ENCODE results near the gene THADA.

THADA gene

DNA sequence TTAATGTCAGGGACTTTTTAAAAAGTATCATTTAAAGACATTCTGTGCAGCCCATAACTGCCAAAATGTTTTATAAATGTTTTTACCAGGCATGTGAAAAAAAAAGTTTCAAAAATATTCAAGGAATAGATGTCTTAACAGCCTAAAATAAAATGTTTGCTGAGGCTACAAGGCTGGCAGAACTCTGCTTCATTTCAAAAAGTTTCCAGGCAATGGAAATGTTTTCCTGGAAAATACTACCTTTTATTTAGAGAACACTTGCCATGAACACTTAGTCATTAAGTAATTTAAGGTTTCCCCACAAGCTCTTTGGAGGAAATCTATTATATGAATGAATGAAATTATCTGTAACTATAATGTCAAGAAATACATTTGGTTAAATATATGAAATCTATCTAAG, 68.8 kb downstream of the THADA start:
- TF ChIP-seq, protein P1, sequence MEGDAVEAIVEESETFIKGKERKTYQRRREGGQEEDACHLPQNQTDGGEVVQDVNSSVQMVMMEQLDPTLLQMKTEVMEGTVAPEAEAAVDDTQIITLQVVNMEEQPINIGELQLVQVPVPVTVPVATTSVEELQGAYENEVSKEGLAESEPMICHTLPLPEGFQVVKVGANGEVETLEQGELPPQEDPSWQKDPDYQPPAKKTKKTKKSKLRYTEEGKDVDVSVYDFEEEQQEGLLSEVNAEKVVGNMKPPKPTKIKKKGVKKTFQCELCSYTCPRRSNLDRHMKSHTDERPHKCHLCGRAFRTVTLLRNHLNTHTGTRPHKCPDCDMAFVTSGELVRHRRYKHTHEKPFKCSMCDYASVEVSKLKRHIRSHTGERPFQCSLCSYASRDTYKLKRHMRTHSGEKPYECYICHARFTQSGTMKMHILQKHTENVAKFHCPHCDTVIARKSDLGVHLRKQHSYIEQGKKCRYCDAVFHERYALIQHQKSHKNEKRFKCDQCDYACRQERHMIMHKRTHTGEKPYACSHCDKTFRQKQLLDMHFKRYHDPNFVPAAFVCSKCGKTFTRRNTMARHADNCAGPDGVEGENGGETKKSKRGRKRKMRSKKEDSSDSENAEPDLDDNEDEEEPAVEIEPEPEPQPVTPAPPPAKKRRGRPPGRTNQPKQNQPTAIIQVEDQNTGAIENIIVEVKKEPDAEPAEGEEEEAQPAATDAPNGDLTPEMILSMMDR (IDR thresholded peaks at IDR 0.05): no peak

DNA sequence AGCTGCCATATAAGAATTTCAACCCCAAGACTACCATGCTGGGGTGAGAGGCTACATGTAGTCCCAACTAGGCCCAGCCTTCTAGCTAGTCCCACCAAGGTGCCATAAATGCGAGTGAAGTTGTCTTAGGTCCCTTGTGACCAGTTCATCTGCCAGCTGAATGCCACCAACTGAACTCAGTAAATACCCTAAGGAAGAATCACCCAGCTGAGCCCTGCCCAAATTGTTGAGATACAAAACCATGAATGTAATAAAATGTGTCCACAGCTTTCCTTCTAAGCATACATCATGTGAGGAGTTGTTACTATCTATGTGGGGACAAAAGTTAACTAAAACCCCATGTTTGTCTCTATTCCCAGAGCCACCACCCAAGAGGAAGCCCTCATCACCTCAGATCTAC, 70.3 kb downstream of the THADA start:
- TF ChIP-seq, protein P1 (IDR thresholded peaks at IDR 0.05): no peak

DNA sequence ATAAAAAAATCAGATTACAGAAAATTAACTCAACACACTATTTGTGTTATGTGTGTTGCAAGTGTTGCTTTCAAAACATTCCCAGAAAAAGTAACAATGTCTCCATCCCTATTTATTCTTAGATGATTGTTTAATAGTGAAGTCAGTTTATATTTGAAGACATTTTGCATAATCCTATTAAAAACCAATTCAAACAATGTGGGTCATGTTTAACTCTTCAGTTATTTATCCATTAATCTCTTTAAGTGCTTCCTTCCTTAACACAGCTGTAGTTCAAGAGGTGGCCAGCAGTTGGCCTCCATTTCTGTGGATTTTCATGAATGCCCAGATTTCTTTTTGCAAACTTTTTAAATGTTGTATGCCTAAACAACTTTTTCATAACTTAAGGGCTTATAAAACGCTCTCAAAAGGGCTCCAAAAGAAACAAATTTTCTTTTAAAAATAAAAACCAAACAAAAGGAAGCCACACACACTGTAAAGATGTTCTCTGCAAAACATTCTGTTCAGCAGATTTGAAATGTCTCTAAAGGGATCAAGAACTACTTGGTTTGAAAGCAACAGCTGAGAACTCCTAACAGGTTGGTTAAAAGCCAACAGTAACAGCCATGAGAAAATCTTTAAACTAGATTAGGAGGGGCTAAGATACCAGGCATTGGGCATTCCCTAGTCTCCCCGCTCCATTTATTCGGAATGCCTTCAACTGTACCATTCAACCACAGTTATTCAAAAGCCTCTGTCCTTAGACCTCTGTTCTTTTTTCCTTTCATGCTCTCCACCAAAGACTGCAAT, 71.5 kb downstream of the THADA start:
- TF ChIP-seq, protein P1 (IDR thresholded peaks at IDR 0.05): peak; percentile 33; the same call in 1 of the 2 replicates

DNA sequence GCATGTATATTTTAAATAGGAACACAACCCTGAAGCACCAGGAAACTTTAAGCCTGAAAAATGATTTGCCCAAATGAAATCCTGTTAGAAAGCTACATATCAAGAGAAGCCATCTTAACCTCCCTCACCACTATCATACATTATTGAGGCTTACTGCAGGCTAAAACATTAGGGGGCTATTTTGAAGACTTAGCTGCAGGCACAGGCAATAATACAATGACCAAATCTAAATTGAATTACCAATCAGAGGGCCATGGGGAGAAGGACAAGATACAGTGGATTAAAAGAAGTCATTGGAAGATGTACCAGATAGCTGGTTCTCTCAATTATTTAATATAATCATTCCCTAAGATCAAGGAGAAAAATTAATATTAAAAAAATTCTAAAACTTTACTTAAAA, 73.7 kb downstream of the THADA start:
- TF ChIP-seq, protein P1 (IDR thresholded peaks at IDR 0.05): no peak

DNA sequence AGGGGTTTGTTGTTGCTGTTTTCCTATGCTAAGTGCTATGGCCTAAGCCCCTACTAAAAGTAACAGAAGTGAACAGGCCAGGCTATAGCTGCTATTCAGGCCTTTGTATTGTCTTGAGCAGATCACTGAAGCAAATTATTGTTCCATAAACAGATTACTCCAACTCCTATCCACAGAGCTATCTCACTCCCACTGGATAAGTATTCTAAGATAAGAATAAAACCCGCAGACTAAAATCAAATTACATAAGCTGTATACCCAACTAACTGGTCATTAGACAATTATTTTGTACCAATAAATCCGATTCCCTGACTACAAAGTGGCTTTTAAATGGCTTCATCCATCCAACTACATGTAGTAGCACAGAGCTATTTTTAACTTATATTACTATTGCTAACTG, 74.3 kb downstream of the THADA start:
- TF ChIP-seq, protein P1 (IDR thresholded peaks at IDR 0.05): no peak

DNA sequence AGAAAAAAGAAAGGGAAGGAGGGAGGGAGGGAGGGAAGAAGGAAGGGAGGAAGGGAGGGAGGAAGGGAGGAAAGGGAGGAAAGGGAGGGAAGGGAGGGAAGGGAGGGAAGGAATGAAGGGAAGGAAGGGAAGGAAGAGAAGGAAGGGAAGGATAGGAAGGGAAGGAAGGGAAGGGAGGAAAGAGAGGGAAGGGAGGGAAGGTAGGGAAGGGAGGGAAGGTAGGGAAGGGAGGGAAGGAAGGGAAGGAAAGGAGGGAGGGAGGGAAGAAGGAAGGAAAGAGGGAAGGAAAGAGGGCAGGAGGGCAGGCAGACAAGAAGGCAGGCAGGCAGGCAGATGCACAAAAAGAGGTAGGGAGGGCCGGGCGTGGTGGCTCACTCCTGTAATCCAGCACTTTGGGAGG, 74.9 kb downstream of the THADA start:
- TF ChIP-seq, protein P1 (IDR thresholded peaks at IDR 0.05): no peak

DNA sequence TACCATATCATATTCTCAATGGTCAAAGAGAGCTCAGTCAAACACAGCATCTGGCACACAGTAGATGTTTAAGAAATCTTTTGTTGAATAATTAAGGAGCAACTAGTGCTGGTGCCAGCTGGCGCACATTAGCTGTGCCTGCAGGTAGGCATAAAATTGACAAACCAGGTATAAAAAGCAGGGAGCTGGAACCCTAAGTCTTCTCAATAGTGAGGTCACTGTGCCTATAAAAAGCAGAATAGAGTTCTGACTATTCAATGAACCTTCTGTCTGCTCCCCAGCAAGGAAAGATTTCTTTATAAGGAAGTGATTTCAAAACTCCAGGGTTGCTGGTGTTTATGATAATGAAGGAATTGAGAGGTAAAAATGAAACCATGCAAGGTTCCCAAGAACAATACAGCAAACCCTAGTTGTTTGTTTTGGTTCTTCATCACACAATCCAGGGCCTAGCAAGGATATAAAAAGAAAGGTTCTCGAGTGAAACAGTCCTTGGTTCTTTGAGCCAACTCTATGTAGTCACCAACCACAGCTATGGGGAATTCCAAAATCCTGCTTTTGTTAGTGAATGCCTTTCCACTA, 76.1 kb downstream of the THADA start:
- TF ChIP-seq, protein P1 (IDR thresholded peaks at IDR 0.05): no peak

All from LNCAP (cell line).